ENCODE data around the gene TNF.

- no peak for TF ChIP-seq ZBTB21 (tag by site-specific recombination; IDR thresholded peaks at IDR 0.05)
- no peak for TF ChIP-seq SCRT1 (tag by site-specific recombination; IDR thresholded peaks at IDR 0.05; ENCODE audit: borderline replicate concordance)
- no peak for TF ChIP-seq CTCF (tag by site-specific recombination; IDR thresholded peaks at IDR 0.05)
- peak; percentile 41; the same call in 1 of the 2 replicates for TF ChIP-seq KLF9 (tag by site-specific recombination; IDR thresholded peaks at IDR 0.05; ENCODE audit: low read depth)
Measured at GRCh38 chr6:31541059-31541657, 34.2 kb upstream of the TNF start.
